WTC11 (cell line): ENCODE results near the gene CDK17. TPM values are rescaled to one million over a fixed set of nuclear protein-coding genes. Genes with fewer than 3 reads are reported as not detected.

Experiments used
- ATAC-seq: fragments of 200-7000 bp; cut with Tn5 transposase; 2 replicates; pipeline ENCODE4 v1.10.0; 2021; ENCODE audit warnings: mild to moderate bottlenecking, moderate library complexity
- CTCF ChIA-PET: fragments of 300-600 bp; sonication (Branson Sonifier 250); formaldehyde crosslinking; loops from one replicate; lab custom pipeline; 2021; ENCODE audit warnings: antibody characterized with exemption; lab: Charles Lee
- POLR2A ChIA-PET: fragments of 350-600 bp; sonication (Branson Sonifier 250); formaldehyde crosslinking; loops from one replicate; lab custom pipeline; 2021; ENCODE audit warnings: antibody characterized with exemption; lab: Charles Lee
- DNase-seq: peaks from one replicate; pipeline ENCODE4 v3.0.0; 2021; ENCODE audit warnings: low spot score
- H3K27ac Mint-ChIP-seq: 2 replicates; pipeline ENCODE4 v1.8.0; 2021; ENCODE audit warnings: mixed read lengths
- H3K27me3 Mint-ChIP-seq: 2 replicates; pipeline ENCODE4 v1.8.0; 2021; ENCODE audit warnings: low read depth, mild to moderate bottlenecking, moderate library complexity, mixed read lengths
- H3K36me3 Mint-ChIP-seq: 2 replicates; pipeline ENCODE4 v1.8.0; 2021; ENCODE audit warnings: mixed read lengths
- H3K4me1 Mint-ChIP-seq: 2 replicates; pipeline ENCODE4 v1.8.0; 2022; ENCODE audit warnings: mixed read lengths
- H3K4me3 Mint-ChIP-seq: 2 replicates; pipeline ENCODE4 v1.8.0; 2021; ENCODE audit warnings: mild to moderate bottlenecking, moderate library complexity, mixed read lengths
- H3K9me3 Mint-ChIP-seq: 2 replicates; pipeline ENCODE4 v1.8.0; 2021; ENCODE audit warnings: mixed read lengths
- CREM ChIP-seq: sonication (generic); formaldehyde crosslinking; IDR thresholded peaks from 2 replicates; pipeline ENCODE4 v1.8.1; 2022; ENCODE audit warnings: mild to moderate bottlenecking, missing genetic modification reagents, moderate library complexity
- FOXK1 ChIP-seq: sonication (generic); formaldehyde crosslinking; IDR thresholded peaks from 2 replicates; pipeline ENCODE4 v1.8.0; 2022; ENCODE audit warnings: mild to moderate bottlenecking, moderate library complexity, missing genetic modification reagents
- GRHL2 ChIP-seq: fragments of 250-450 bp; sonication (Bioruptor Pico); IDR thresholded peaks from 2 replicates; pipeline ENCODE4 v1.8.0; 2022; ENCODE audit warnings: mild to moderate bottlenecking, moderate library complexity; ENCODE audit not compliant: insufficient replicate concordance, severe bottlenecking
- GTF2I ChIP-seq: fragments of 250-450 bp; sonication (Bioruptor Pico); conservative IDR thresholded peaks from 2 replicates; pipeline ENCODE4 v1.4.0; 2021; ENCODE audit warnings: mild to moderate bottlenecking
- KAT7 ChIP-seq: sonication (generic); formaldehyde crosslinking; IDR thresholded peaks from 2 replicates; pipeline ENCODE4 v1.8.1; 2023; ENCODE audit warnings: missing genetic modification reagents, mild to moderate bottlenecking, borderline replicate concordance
- MXD4 ChIP-seq: fragments of 250-450 bp; sonication (Bioruptor Pico); IDR thresholded peaks from 2 replicates; pipeline ENCODE4 v1.8.0; 2021; ENCODE audit warnings: mild to moderate bottlenecking, moderate library complexity, borderline replicate concordance
- PRRX2 ChIP-seq: fragments of 250-450 bp; sonication (Bioruptor Pico); IDR thresholded peaks from 2 replicates; pipeline ENCODE4 v1.8.0; 2021; ENCODE audit warnings: mild to moderate bottlenecking
- TCF7 ChIP-seq: sonication (generic); formaldehyde crosslinking; IDR thresholded peaks from 2 replicates; pipeline ENCODE4 v1.8.0; 2022; ENCODE audit warnings: mild to moderate bottlenecking, low read depth, missing genetic modification reagents, moderate library complexity
- TEAD4 ChIP-seq: sonication (generic); formaldehyde crosslinking; IDR thresholded peaks from 2 replicates; pipeline ENCODE4 v1.8.0; 2022; ENCODE audit warnings: mild to moderate bottlenecking, missing genetic modification reagents
- ZBTB21 ChIP-seq: sonication (generic); formaldehyde crosslinking; IDR thresholded peaks from 2 replicates; pipeline ENCODE4 v1.8.1; 2023; ENCODE audit warnings: mild to moderate bottlenecking, missing genetic modification reagents, borderline replicate concordance
- ZNF232 ChIP-seq: sonication (generic); formaldehyde crosslinking; IDR thresholded peaks from 2 replicates; pipeline ENCODE4 v1.8.0; 2022; ENCODE audit warnings: mild to moderate bottlenecking, missing genetic modification reagents
- ZNF263 ChIP-seq: sonication (generic); formaldehyde crosslinking; IDR thresholded peaks from 2 replicates; pipeline ENCODE4 v1.8.1; 2022; ENCODE audit warnings: low read depth, mild to moderate bottlenecking, moderate library complexity, missing genetic modification reagents
- total RNA-seq: library from RNA; stranded (reverse); gene quantifications from 3 replicates; pipeline ENCODE4 v1.2.3, GENCODE V29; 2021
- TF ChIP-seq, protein P1 (sequence below): sonication (generic); formaldehyde crosslinking; IDR thresholded peaks from 2 replicates; pipeline ENCODE4 v1.8.1; 2022; ENCODE audit warnings: missing genetic modification reagents, borderline replicate concordance
- TF ChIP-seq, protein P2 (sequence below): sonication (generic); formaldehyde crosslinking; IDR thresholded peaks from 2 replicates; pipeline ENCODE4 v1.8.0; 2022; ENCODE audit warnings: mild to moderate bottlenecking, missing genetic modification reagents
- TF ChIP-seq, protein P3 (sequence below): sonication (generic); formaldehyde crosslinking; IDR thresholded peaks from 2 replicates; pipeline ENCODE4 v1.8.1; 2023; ENCODE audit warnings: mild to moderate bottlenecking, missing genetic modification reagents, borderline replicate concordance
- TF ChIP-seq, protein P4 (sequence below): sonication (generic); formaldehyde crosslinking; IDR thresholded peaks from 2 replicates; pipeline ENCODE4 v1.8.0; 2022; ENCODE audit warnings: mild to moderate bottlenecking, missing genetic modification reagents
- TF ChIP-seq, protein P5 (sequence below): sonication (generic); formaldehyde crosslinking; IDR thresholded peaks from 2 replicates; pipeline ENCODE4 v1.8.1; 2022; ENCODE audit warnings: mild to moderate bottlenecking, missing genetic modification reagents, moderate library complexity, borderline replicate concordance
- TF ChIP-seq, protein P6 (sequence below): sonication (generic); formaldehyde crosslinking; conservative IDR thresholded peaks from 2 replicates; pipeline ENCODE4 v1.8.1; 2022; ENCODE audit warnings: mild to moderate bottlenecking, missing genetic modification reagents
- TF ChIP-seq, protein P7 (sequence below): sonication (generic); formaldehyde crosslinking; IDR thresholded peaks from 2 replicates; pipeline ENCODE4 v1.8.1; 2023; ENCODE audit warnings: mild to moderate bottlenecking, missing genetic modification reagents, moderate library complexity
- TF ChIP-seq, protein P8 (sequence below): sonication (generic); formaldehyde crosslinking; IDR thresholded peaks from 2 replicates; pipeline ENCODE4 v1.8.0; 2022; ENCODE audit warnings: mild to moderate bottlenecking, missing genetic modification reagents

Gene CDK17
- total RNA-seq, 1 experiment from 2014 or later = 20.0 TPM

DNA sequence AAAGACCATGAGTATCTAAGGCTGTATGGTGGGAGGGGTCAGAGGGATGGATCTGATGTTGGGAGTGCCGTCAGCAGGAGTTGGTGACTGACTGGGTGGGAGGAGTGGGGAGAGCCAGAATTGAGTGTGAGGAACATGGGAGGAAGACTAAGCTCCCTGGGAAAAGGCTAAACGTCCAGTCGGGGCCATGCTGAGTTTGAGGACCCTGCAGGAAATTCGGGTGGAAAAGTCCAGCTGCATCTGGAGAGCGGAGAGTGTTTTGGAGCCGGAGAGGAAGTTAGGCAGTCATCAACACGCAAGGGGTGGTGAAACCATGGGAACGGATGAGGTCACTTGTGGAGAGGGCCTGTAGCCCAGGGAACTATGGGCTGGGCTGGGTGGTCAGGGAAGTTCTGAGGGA is 145.2 kb downstream of the CDK17 start (continued):
- TF ChIP-seq, protein P1, sequence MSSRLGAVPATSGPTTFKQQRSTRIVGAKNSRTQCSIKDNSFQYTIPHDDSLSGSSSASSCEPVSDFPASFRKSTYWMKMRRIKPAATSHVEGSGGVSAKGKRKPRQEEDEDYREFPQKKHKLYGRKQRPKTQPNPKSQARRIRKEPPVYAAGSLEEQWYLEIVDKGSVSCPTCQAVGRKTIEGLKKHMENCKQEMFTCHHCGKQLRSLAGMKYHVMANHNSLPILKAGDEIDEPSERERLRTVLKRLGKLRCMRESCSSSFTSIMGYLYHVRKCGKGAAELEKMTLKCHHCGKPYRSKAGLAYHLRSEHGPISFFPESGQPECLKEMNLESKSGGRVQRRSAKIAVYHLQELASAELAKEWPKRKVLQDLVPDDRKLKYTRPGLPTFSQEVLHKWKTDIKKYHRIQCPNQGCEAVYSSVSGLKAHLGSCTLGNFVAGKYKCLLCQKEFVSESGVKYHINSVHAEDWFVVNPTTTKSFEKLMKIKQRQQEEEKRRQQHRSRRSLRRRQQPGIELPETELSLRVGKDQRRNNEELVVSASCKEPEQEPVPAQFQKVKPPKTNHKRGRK (CRISPR knock-in tag) = no peak
- TF ChIP-seq, protein P2, sequence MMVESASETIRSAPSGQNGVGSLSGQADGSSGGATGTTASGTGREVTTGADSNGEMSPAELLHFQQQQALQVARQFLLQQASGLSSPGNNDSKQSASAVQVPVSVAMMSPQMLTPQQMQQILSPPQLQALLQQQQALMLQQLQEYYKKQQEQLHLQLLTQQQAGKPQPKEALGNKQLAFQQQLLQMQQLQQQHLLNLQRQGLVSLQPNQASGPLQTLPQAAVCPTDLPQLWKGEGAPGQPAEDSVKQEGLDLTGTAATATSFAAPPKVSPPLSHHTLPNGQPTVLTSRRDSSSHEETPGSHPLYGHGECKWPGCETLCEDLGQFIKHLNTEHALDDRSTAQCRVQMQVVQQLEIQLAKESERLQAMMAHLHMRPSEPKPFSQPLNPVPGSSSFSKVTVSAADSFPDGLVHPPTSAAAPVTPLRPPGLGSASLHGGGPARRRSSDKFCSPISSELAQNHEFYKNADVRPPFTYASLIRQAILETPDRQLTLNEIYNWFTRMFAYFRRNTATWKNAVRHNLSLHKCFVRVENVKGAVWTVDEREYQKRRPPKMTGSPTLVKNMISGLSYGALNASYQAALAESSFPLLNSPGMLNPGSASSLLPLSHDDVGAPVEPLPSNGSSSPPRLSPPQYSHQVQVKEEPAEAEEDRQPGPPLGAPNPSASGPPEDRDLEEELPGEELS = no peak
- TF ChIP-seq, protein P3, sequence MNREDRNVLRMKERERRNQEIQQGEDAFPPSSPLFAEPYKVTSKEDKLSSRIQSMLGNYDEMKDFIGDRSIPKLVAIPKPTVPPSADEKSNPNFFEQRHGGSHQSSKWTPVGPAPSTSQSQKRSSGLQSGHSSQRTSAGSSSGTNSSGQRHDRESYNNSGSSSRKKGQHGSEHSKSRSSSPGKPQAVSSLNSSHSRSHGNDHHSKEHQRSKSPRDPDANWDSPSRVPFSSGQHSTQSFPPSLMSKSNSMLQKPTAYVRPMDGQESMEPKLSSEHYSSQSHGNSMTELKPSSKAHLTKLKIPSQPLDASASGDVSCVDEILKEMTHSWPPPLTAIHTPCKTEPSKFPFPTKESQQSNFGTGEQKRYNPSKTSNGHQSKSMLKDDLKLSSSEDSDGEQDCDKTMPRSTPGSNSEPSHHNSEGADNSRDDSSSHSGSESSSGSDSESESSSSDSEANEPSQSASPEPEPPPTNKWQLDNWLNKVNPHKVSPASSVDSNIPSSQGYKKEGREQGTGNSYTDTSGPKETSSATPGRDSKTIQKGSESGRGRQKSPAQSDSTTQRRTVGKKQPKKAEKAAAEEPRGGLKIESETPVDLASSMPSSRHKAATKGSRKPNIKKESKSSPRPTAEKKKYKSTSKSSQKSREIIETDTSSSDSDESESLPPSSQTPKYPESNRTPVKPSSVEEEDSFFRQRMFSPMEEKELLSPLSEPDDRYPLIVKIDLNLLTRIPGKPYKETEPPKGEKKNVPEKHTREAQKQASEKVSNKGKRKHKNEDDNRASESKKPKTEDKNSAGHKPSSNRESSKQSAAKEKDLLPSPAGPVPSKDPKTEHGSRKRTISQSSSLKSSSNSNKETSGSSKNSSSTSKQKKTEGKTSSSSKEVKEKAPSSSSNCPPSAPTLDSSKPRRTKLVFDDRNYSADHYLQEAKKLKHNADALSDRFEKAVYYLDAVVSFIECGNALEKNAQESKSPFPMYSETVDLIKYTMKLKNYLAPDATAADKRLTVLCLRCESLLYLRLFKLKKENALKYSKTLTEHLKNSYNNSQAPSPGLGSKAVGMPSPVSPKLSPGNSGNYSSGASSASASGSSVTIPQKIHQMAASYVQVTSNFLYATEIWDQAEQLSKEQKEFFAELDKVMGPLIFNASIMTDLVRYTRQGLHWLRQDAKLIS (CRISPR knock-in tag) = no peak
- TF ChIP-seq, protein P4, sequence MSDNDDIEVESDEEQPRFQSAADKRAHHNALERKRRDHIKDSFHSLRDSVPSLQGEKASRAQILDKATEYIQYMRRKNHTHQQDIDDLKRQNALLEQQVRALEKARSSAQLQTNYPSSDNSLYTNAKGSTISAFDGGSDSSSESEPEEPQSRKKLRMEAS (CRISPR knock-in tag) = no peak
- no peak for TF ChIP-seq KAT7 (CRISPR knock-in tag)
- TF ChIP-seq ZNF232 = no peak
- TF ChIP-seq GTF2I (CRISPR knock-in tag) = no peak

DNA sequence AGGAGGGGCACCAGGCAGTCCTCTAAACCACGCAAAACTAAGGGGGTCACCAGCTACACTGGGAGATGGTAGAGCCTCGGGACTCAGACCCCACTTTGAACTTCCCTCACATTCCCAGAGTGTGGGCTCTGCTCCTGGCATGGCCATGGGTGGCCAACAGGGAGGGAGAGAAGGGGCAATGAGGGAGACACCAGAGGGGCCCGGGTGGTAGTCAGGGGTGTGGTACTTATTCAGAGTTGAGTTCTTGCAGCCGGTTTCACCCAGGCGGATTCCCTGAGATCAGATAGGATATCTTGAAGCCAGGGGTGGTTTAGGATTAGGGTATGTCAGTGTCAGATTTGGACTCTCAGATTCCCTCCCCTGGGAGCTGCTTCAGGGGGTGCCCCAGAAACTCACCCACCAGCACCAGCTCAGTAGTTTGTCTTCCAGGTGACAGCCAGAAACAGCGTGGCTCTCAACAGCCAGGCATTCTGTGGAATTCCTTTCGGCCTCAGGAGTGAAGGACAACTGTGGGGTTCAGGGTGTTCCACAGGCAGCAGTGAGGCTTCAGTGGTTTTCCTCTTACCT is 150.0 kb downstream of the CDK17 start:
- Mint-ChIP-seq H3K27me3 (no peaks in the 10 kb centered on the region), H3K4me3 (no peak overlapping the region), H3K9me3 (no peaks in the 10 kb centered on the region), H3K27ac (no peak overlapping the region), H3K36me3 (peaks cover 29% of the 10 kb centered on the region), H3K4me1 (no peaks in the 10 kb centered on the region)
- ATAC-seq = no peak
- ChIA-PET CTCF (no interaction called here), POLR2A (no interaction called here)
- no peak for DNase-seq
- TF ChIP-seq GRHL2 (CRISPR knock-in tag) = no peak
- TF ChIP-seq TCF7 = no peak
- TF ChIP-seq, protein P5, sequence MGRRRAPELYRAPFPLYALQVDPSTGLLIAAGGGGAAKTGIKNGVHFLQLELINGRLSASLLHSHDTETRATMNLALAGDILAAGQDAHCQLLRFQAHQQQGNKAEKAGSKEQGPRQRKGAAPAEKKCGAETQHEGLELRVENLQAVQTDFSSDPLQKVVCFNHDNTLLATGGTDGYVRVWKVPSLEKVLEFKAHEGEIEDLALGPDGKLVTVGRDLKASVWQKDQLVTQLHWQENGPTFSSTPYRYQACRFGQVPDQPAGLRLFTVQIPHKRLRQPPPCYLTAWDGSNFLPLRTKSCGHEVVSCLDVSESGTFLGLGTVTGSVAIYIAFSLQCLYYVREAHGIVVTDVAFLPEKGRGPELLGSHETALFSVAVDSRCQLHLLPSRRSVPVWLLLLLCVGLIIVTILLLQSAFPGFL (CRISPR knock-in tag) = no peak
- TF ChIP-seq, protein P1 (CRISPR knock-in tag) = no peak
- TF ChIP-seq, protein P6, sequence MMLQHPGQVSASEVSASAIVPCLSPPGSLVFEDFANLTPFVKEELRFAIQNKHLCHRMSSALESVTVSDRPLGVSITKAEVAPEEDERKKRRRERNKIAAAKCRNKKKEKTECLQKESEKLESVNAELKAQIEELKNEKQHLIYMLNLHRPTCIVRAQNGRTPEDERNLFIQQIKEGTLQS (CRISPR knock-in tag) = no peak
- no peak for TF ChIP-seq CREM (CRISPR knock-in tag)
- TF ChIP-seq ZBTB21 (CRISPR knock-in tag) = no peak
- TF ChIP-seq MXD4 (CRISPR knock-in tag) = no peak
- TF ChIP-seq TEAD4 = no peak
- TF ChIP-seq PRRX2 (CRISPR knock-in tag) = no peak
- TF ChIP-seq ZNF263 (CRISPR knock-in tag) = no peak
- TF ChIP-seq, protein P7, sequence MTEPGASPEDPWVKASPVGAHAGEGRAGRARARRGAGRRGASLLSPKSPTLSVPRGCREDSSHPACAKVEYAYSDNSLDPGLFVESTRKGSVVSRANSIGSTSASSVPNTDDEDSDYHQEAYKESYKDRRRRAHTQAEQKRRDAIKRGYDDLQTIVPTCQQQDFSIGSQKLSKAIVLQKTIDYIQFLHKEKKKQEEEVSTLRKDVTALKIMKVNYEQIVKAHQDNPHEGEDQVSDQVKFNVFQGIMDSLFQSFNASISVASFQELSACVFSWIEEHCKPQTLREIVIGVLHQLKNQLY (CRISPR knock-in tag) = no peak
- TF ChIP-seq, protein P8, sequence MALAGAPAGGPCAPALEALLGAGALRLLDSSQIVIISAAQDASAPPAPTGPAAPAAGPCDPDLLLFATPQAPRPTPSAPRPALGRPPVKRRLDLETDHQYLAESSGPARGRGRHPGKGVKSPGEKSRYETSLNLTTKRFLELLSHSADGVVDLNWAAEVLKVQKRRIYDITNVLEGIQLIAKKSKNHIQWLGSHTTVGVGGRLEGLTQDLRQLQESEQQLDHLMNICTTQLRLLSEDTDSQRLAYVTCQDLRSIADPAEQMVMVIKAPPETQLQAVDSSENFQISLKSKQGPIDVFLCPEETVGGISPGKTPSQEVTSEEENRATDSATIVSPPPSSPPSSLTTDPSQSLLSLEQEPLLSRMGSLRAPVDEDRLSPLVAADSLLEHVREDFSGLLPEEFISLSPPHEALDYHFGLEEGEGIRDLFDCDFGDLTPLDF (CRISPR knock-in tag) = no peak
- no peak for TF ChIP-seq FOXK1 (CRISPR knock-in tag)
